Endothelial cell of umbilical vein (primary cell): ENCODE data around the gene MAB21L2. TPM values are rescaled to one million over a fixed set of nuclear protein-coding genes. Genes with fewer than 3 reads are reported as not detected.

ENCODE experiments used
- BruUV-seq: library from RNA; stranded (reverse); fragments of 400-500 nt; replicated peaks from 2 replicates; lab custom pipeline; 2021; lab: Mats Ljungman, UMichigan
- CTCF ChIA-PET: fragments of 300-600, 350-600 bp; sonication (Branson Sonifier 250); formaldehyde crosslinking; loops from one replicate; lab custom pipeline; 2021; ENCODE audit warnings: antibody characterized with exemption, inconsistent platforms; lab: Charles Lee
- POLR2A ChIA-PET: fragments of 300-600, 350-600 bp; sonication (Branson Sonifier 250); formaldehyde crosslinking; loops from one replicate; lab custom pipeline; 2021; ENCODE audit warnings: antibody characterized with exemption, inconsistent platforms; lab: Charles Lee
- DNase-seq: peaks from one replicate; pipeline ENCODE4 v3.0.0-alpha.2; 2011; ENCODE audit warnings: low read depth, low spot score
- FAIRE-seq: peaks from 2 replicates; lab custom pipeline; 2011; peaks lifted over from hg19 to GRCh38; lab: Jason Lieb, UNC
- H2AFZ ChIP-seq: 2 replicates; pipeline ENCODE4 v1.6.0; 2012; ENCODE audit warnings: low read depth, low read length, control low read depth, inconsistent platforms
- H3K27ac ChIP-seq: 2 replicates; pipeline ENCODE4 v1.5.1; 2011; ENCODE audit warnings: low read depth, mild to moderate bottlenecking, control low read depth, low read length, moderate library complexity; ENCODE audit not compliant: insufficient read depth
- H3K27me3 ChIP-seq, 2 experiments: 2 replicates each; pipeline versions ENCODE4 v1.6.0 to v1.6.1; 2011; ENCODE audit warnings: low read length in 2 of 2, mixed read lengths in 1 of 2; ENCODE audit not compliant: control insufficient read depth in 2 of 2, insufficient read depth in 2 of 2
- H3K36me3 ChIP-seq, 2 experiments: 2 replicates in 1 of 2; 3 replicates in 1 of 2; pipeline ENCODE4 v1.5.1; 2011; ENCODE audit warnings: low read length in 2 of 2, mild to moderate bottlenecking in 1 of 2, moderate library complexity in 1 of 2; ENCODE audit not compliant: control insufficient read depth in 2 of 2, insufficient read depth in 2 of 2; ENCODE audit errors: extremely low read depth in 1 of 2
- H3K4me1 ChIP-seq: 3 replicates; pipeline ENCODE4 v1.5.1; 2011; ENCODE audit warnings: mild to moderate bottlenecking, low read length; ENCODE audit not compliant: control insufficient read depth, insufficient read depth; ENCODE audit errors: extremely low read depth
- H3K4me2 ChIP-seq: 2 replicates; pipeline ENCODE4 v1.6.1; 2011; ENCODE audit warnings: low read length, control low read depth, mixed read lengths; ENCODE audit not compliant: insufficient read depth
- H3K4me3 ChIP-seq, 3 experiments: fragments of 200-600 bp in 1 of 3; sonication (generic), shearing (Covaris generic) in 1 of 3; replicated peaks in 1 of 3; 2 replicates each; pipeline ENCODE4 v1.5.1; 2011 to 2016; ENCODE audit warnings: control low read depth in 3 of 3, low read length in 3 of 3, mild to moderate bottlenecking in 2 of 3, inconsistent platforms in 1 of 3, low read depth in 1 of 3, moderate library complexity in 1 of 3; ENCODE audit not compliant: insufficient read depth in 1 of 3
- H3K79me2 ChIP-seq: 2 replicates; pipeline ENCODE4 v1.6.0; 2012; ENCODE audit warnings: low read length, inconsistent platforms; ENCODE audit not compliant: control insufficient read depth, insufficient read depth
- H3K9ac ChIP-seq: replicated peaks from 2 replicates; pipeline ENCODE3; 2011; ENCODE audit warnings: low read length, control low read depth; ENCODE audit not compliant: insufficient read depth; ENCODE audit errors: extremely low read depth
- H3K9me1 ChIP-seq: replicated peaks from 3 replicates; pipeline ENCODE4 v1.6.0; 2011; ENCODE audit warnings: mild to moderate bottlenecking, low read length; ENCODE audit not compliant: control insufficient read depth, insufficient read depth; ENCODE audit errors: extremely low read depth
- H3K9me3 ChIP-seq: replicated peaks from 2 replicates; pipeline ENCODE4 v1.5.1; 2012; ENCODE audit warnings: low read length, inconsistent platforms; ENCODE audit not compliant: control insufficient read depth, insufficient read depth
- H4K20me1 ChIP-seq: replicated peaks from 2 replicates; pipeline ENCODE3; 2011; ENCODE audit warnings: mild to moderate bottlenecking, low read length; ENCODE audit not compliant: control insufficient read depth, insufficient read depth; ENCODE audit errors: extremely low read depth
- CTCF ChIP-seq, 2 donors: IDR thresholded peaks; 1 replicate in 1 of 2; 2 replicates in 1 of 2; pipeline ENCODE4 v1.5.1; 2011; ENCODE audit warnings: low read length in 2 of 2, mild to moderate bottlenecking in 2 of 2, moderate library complexity in 2 of 2, control low read depth in 1 of 2, inconsistent platforms in 1 of 2, low read depth in 1 of 2; ENCODE audit not compliant: insufficient read depth in 1 of 2; ENCODE audit errors: extremely low read depth in 1 of 2
- EZH2 ChIP-seq: IDR thresholded peaks from 2 replicates; pipeline ENCODE4 v1.6.1; 2012; ENCODE audit warnings: borderline replicate concordance, low read depth, mild to moderate bottlenecking, moderate library complexity, low read length, inconsistent platforms; ENCODE audit not compliant: severe bottlenecking
- FOS ChIP-seq: IDR thresholded peaks from 2 replicates; pipeline ENCODE4 v1.6.1; 2011; ENCODE audit warnings: mild to moderate bottlenecking, low read length, moderate library complexity, borderline replicate concordance; ENCODE audit not compliant: insufficient read depth
- GATA2 ChIP-seq: IDR thresholded peaks from 2 replicates; pipeline ENCODE4 v1.7.0; 2011; ENCODE audit warnings: low read depth, mild to moderate bottlenecking, moderate library complexity, mixed read lengths, low read length; ENCODE audit not compliant: insufficient read length, insufficient read depth
- JUN ChIP-seq: IDR thresholded peaks from 2 replicates; pipeline ENCODE4 v1.6.1; 2011; ENCODE audit warnings: borderline replicate concordance, low read depth; ENCODE audit not compliant: insufficient read length, insufficient read depth
- MAX ChIP-seq: IDR thresholded peaks from 2 replicates; pipeline ENCODE4 v1.6.1; 2011; ENCODE audit not compliant: insufficient read depth, insufficient read length
- MYC ChIP-seq: IDR thresholded peaks from one replicate; pipeline ENCODE4 v1.6.1; 2011; ENCODE audit warnings: mild to moderate bottlenecking, low read depth, low read length
- POLR2A ChIP-seq: IDR thresholded peaks from 2 replicates; pipeline ENCODE4 v1.6.1; 2012; ENCODE audit warnings: low read depth, mild to moderate bottlenecking, control low read depth, low read length
- POLR2AphosphoS5 ChIP-seq: IDR thresholded peaks from 2 replicates; pipeline ENCODE4 v1.6.1; 2012; ENCODE audit warnings: low read depth, mild to moderate bottlenecking, control low read depth, low read length, moderate library complexity; ENCODE audit not compliant: insufficient read depth
- dilution Hi-C: fragments of 300-500 bp; cut with MboI; formaldehyde crosslinking; loops from one replicate; pipeline ENCODE4 v1.15.0; 2019; ENCODE audit warnings: low sequenced_read_pairs; ENCODE audit not compliant: extremely low pct_ligation_motif_present
- intact Hi-C: fragments of 100-400 bp; cut with micrococcal nuclease; formaldehyde crosslinking; loops from one replicate; pipeline ENCODE4 v1.10.0; 2022
- polyA plus RNA-seq, 4 experiments: library from polyadenylated mRNA; depleted of rRNA in 3 of 4; stranded (reverse) in 3 of 4; unstranded in 1 of 4; fragments of >200 nt; gene quantifications; 2 replicates each; pipeline versions ENCODE4 v1.2.1 to v1.2.3, GENCODE V29; 2011 to 2012; ENCODE audit warnings: missing spikeins in 1 of 4
- total RNA-seq: library from RNA; stranded (reverse); gene quantifications from 2 replicates; pipeline ENCODE4 v1.2.3, GENCODE V29; 2021

Gene MAB21L2
- total and polyA plus RNA-seq, 2 donors (not counting 3 experiments of a cell fraction or from before 2014, with no cell fraction given), result not detected

- Histone ChIP-seq H3K9ac (no peak overlapping the region), H3K27ac (no peak overlapping the region), H3K36me3 (no peaks in the 10 kb centered on the region), H3K79me2 (no peaks in the 10 kb centered on the region), H3K27me3 (no peaks in the 10 kb centered on the region), H4K20me1 (no peaks in the 10 kb centered on the region), H3K9me1 (no peaks in the 10 kb centered on the region), H3K4me2 (peak overlapping the region; percentile 35), H3K9me3 (no peaks in the 10 kb centered on the region), H2AFZ (no peak overlapping the region), H3K4me3 (peak overlapping the region in 1 of 3 experiments; percentile 24), H3K4me1 (no peaks in the 10 kb centered on the region)
- no TSS peak for BruUV-seq
- CTCF ChIA-PET, result interaction anchor here (0.7 to 1.0 kb wide), 3 partner anchors 12 to 287 kb away, joined by 3 read pairs; no protein-coding TSS in a partner anchor
- DNase-seq (no peak), FAIRE-seq (no peak)
- intact Hi-C loops (loop anchor here (5.0 kb wide), 2 partner anchors 272 to 582 kb away; no protein-coding TSS in a partner anchor), dilution Hi-C loops (no loop called here)
- POLR2A ChIA-PET, result no interaction called here
- TF ChIP-seq MAX (no peak), GATA2 (no peak), JUN (no peak)
Observed at GRCh38 chr4:150579551-150580234, 2.3 kb upstream of the MAB21L2 start.

- Histone ChIP-seq H3K79me2 (no peaks in the 10 kb centered on the region), H3K36me3 (no peaks in the 10 kb centered on the region), H4K20me1 (no peaks in the 10 kb centered on the region), H3K27me3 (no peaks in the 10 kb centered on the region), H3K4me2 (peak overlapping the region; percentile 35), H3K27ac (no peak overlapping the region), H3K9me1 (no peaks in the 10 kb centered on the region), H3K9ac (no peak overlapping the region), H3K9me3 (no peaks in the 10 kb centered on the region), H3K4me1 (no peaks in the 10 kb centered on the region), H2AFZ (no peak overlapping the region), H3K4me3 (no peak overlapping the region)
- ChIA-PET POLR2A (no interaction called here), CTCF (interaction anchor here (1.0 kb wide), 1 partner anchor 287 kb away, joined by 3 read pairs; no protein-coding TSS in a partner anchor)
- intact Hi-C loops, result loop anchor here (5.0 kb wide), 2 partner anchors 273 to 583 kb away; no protein-coding TSS in a partner anchor
- TF ChIP-seq POLR2AphosphoS5, result no peak
- no peak for TF ChIP-seq MAX
- no peak for TF ChIP-seq EZH2
- TF ChIP-seq POLR2A, result no peak
- no peak for TF ChIP-seq GATA2
- TF ChIP-seq CTCF (IDR thresholded peaks at IDR 0.05; ENCODE audit: extremely low read depth in 1 of 2, insufficient read depth in 1 of 2, low read depth in 1 of 2, low read length in 2 of 2), result no peak
- TF ChIP-seq JUN, result no peak
- TF ChIP-seq MYC, result no peak
- no peak for TF ChIP-seq FOS
- FAIRE-seq, result no peak
- DNase-seq, result no peak
- BruUV-seq, result no TSS peak
- dilution Hi-C loops, result no loop called here
Observed at GRCh38 chr4:150580306-150580705, 1.6 kb upstream of the MAB21L2 start.
